ENCODE measurements around the gene PRKAR2B.

DNA sequence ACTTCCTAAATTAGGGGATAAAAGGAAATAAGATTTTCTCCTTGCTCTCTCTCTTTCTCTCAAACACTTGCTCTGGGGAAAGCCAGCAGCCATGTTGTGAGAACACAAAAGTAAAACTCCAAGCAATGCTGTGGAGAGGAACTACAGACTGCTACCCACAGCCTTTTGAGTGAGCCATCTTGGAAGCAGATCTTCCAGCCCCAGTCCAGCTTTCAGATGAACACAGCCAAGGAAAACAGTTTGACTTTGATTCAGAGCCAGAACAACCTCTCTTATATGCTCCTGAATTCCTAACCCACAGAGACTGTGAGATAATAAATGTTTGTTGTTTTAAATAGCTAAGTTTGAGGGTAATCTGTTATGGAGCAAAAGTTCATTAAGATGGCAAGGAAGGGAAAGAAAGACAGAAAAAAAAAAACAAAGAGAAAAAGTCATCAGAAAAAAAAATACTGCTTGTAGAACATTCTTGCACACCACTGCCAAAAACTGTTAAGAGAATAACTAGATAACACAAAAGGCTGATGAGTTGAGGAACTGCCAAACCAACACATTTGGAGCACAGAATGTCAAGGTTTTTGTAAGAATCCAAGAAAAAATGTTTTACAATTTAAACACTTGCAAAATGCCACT, 20.9 kb upstream of the PRKAR2B start:
- TF ChIP-seq STAT1 (IDR thresholded peaks at IDR 0.05; ENCODE audit: unreplicated experiment) (no peak), EZH2 (IDR thresholded peaks at IDR 0.05; ENCODE audit: low read depth, unreplicated experiment) (no peak), POLR2AphosphoS5 (IDR thresholded peaks at IDR 0.05; ENCODE audit: low read depth) (no peak), JUNB (IDR thresholded peaks at IDR 0.05; ENCODE audit: unreplicated experiment) (no peak), EZH2phosphoT487 (IDR thresholded peaks at IDR 0.05; ENCODE audit: unreplicated experiment) (no peak), CREB1 (CRISPR knock-in tag; IDR thresholded peaks at IDR 0.05; ENCODE audit: low read depth) (no peak), NANOG (IDR thresholded peaks at IDR 0.05; ENCODE audit: borderline replicate concordance) (no peak)
- TF ChIP-seq, protein P1, sequence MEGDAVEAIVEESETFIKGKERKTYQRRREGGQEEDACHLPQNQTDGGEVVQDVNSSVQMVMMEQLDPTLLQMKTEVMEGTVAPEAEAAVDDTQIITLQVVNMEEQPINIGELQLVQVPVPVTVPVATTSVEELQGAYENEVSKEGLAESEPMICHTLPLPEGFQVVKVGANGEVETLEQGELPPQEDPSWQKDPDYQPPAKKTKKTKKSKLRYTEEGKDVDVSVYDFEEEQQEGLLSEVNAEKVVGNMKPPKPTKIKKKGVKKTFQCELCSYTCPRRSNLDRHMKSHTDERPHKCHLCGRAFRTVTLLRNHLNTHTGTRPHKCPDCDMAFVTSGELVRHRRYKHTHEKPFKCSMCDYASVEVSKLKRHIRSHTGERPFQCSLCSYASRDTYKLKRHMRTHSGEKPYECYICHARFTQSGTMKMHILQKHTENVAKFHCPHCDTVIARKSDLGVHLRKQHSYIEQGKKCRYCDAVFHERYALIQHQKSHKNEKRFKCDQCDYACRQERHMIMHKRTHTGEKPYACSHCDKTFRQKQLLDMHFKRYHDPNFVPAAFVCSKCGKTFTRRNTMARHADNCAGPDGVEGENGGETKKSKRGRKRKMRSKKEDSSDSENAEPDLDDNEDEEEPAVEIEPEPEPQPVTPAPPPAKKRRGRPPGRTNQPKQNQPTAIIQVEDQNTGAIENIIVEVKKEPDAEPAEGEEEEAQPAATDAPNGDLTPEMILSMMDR (conservative IDR thresholded peaks at IDR 0.05; ENCODE audit: low read depth in 2 of 2) = no peak
- TF ChIP-seq, protein P2, sequence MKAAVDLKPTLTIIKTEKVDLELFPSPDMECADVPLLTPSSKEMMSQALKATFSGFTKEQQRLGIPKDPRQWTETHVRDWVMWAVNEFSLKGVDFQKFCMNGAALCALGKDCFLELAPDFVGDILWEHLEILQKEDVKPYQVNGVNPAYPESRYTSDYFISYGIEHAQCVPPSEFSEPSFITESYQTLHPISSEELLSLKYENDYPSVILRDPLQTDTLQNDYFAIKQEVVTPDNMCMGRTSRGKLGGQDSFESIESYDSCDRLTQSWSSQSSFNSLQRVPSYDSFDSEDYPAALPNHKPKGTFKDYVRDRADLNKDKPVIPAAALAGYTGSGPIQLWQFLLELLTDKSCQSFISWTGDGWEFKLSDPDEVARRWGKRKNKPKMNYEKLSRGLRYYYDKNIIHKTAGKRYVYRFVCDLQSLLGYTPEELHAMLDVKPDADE (IDR thresholded peaks at IDR 0.05) = no peak

All from GM23338 (cell line).